ENCODE results near the gene RICTOR.
A peak's percentile ranks its signal among the peaks of the same experiment; 100 is the strongest.

The RICTOR gene

DNA sequence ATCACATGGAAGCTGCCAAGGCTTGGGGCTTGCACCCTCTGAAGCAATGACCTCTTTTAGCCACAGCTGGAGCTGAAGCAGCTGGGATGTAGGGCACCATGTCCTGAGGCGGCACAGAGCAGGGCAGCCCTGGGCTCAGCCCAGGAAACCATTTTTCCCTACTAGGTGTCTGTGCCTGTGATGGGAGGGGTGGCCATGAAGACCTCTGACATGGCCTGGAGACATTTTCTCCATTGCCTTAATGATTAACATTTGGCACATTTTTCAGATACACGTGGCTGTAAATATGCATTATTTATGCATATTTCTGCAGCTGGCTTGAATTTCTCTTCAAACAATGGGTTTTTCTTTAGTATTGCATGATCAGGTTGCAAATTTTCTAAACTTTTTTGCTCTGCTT lies 146.7 kb downstream of the RICTOR start:
- Histone ChIP-seq H3K9ac (ENCODE audit: low read length) (no peak overlapping the region), H2BK5ac (ENCODE audit: low read length) (no peak overlapping the region), H4K5ac (ENCODE audit: low read length) (no peak overlapping the region), H3K56ac (ENCODE audit: low read length) (no peak overlapping the region), H2BK120ac (ENCODE audit: low read depth, low read length) (no peak overlapping the region), H3K4ac (ENCODE audit: low read depth, low read length) (no peak overlapping the region), H3K4me1 (ENCODE audit: control insufficient read depth, low read depth, low read length) (no peaks in the 10 kb centered on the region), H3K27ac (ENCODE audit: low read depth, low read length) (no peak overlapping the region), H4K8ac (ENCODE audit: low read depth, low read length) (no peak overlapping the region), H3K23ac (ENCODE audit: low read length) (no peak overlapping the region), H2BK15ac (replicated peaks; ENCODE audit: low read depth) (no peak overlapping the region), H3K79me2 (ENCODE audit: control insufficient read depth, insufficient read depth, low read length) (no peaks in the 10 kb centered on the region), H3K18ac (ENCODE audit: low read length) (no peak overlapping the region), H2AK5ac (ENCODE audit: low read length) (no peak overlapping the region), H3K27me3 (ENCODE audit: insufficient read depth, low read length, poor library complexity) (no peaks in the 10 kb centered on the region), H3K79me1 (ENCODE audit: low read length) (no peaks in the 10 kb centered on the region), H3K4me3 (ENCODE audit: low read length) (no peak overlapping the region), H3K36me3 (ENCODE audit: control insufficient read depth, insufficient read depth, low read length) (no peaks in the 10 kb centered on the region), H3K4me2 (ENCODE audit: low read length) (no peak overlapping the region)
- DNase-seq = no peak
- WGBS (ENCODE audit: extremely low coverage, insufficient coverage, low lambda C conversion rate) = no CpG with 5 or more reads among the region's 2 CpGs

DNA sequence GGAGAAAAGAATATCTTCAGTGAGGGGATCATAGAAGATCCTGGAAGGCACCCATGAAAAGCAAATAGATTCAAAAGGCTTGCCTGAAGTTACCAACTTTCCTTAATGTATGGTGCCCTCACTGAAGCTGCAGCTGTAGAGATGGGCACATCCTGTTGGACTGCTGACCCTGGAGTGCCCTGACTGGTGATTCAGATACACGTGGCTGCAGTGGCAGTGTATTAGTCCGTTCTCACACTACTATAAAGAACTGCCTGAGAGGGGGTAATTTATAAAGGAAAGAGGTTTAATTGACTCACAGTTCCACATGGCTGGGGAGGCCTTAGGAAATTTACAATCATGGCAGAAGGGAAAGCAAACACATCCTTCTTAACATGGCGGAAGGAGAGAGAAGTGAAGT lies 148.1 kb downstream of the RICTOR start:
- H3K4me2 ChIP-seq (ENCODE audit: low read length) = no peak overlapping the region
- no CpG with 5 or more reads among the region's 3 CpGs for WGBS (ENCODE audit: extremely low coverage, insufficient coverage, low lambda C conversion rate)
- no peak overlapping the region for H2AK5ac ChIP-seq (ENCODE audit: low read length)
- no peak overlapping the region for H3K9ac ChIP-seq (ENCODE audit: low read length)
- no peak overlapping the region for H3K4me3 ChIP-seq (ENCODE audit: low read length)
- no peak overlapping the region for H3K56ac ChIP-seq (ENCODE audit: low read length)
- H3K4me1 ChIP-seq (ENCODE audit: control insufficient read depth, low read depth, low read length) = no peaks in the 10 kb centered on the region
- H3K27me3 ChIP-seq (ENCODE audit: insufficient read depth, low read length, poor library complexity) = no peaks in the 10 kb centered on the region
- H3K23ac ChIP-seq (ENCODE audit: low read length) = no peak overlapping the region
- H4K5ac ChIP-seq (ENCODE audit: low read length) = no peak overlapping the region
- H3K18ac ChIP-seq (ENCODE audit: low read length) = no peak overlapping the region
- DNase-seq = no peak
- H2BK5ac ChIP-seq (ENCODE audit: low read length) = no peak overlapping the region
- H3K79me1 ChIP-seq (ENCODE audit: low read length) = no peaks in the 10 kb centered on the region
- H3K36me3 ChIP-seq (ENCODE audit: control insufficient read depth, insufficient read depth, low read length) = no peaks in the 10 kb centered on the region
- no peak overlapping the region for H4K8ac ChIP-seq (ENCODE audit: low read depth, low read length)
- no peak overlapping the region for H3K27ac ChIP-seq (ENCODE audit: low read depth, low read length)
- H3K4ac ChIP-seq (ENCODE audit: low read depth, low read length) = no peak overlapping the region
- H2BK120ac ChIP-seq (ENCODE audit: low read depth, low read length) = no peak overlapping the region
- H3K79me2 ChIP-seq (ENCODE audit: control insufficient read depth, insufficient read depth, low read length) = no peaks in the 10 kb centered on the region
- no peak overlapping the region for H2BK15ac ChIP-seq (replicated peaks; ENCODE audit: low read depth)

DNA sequence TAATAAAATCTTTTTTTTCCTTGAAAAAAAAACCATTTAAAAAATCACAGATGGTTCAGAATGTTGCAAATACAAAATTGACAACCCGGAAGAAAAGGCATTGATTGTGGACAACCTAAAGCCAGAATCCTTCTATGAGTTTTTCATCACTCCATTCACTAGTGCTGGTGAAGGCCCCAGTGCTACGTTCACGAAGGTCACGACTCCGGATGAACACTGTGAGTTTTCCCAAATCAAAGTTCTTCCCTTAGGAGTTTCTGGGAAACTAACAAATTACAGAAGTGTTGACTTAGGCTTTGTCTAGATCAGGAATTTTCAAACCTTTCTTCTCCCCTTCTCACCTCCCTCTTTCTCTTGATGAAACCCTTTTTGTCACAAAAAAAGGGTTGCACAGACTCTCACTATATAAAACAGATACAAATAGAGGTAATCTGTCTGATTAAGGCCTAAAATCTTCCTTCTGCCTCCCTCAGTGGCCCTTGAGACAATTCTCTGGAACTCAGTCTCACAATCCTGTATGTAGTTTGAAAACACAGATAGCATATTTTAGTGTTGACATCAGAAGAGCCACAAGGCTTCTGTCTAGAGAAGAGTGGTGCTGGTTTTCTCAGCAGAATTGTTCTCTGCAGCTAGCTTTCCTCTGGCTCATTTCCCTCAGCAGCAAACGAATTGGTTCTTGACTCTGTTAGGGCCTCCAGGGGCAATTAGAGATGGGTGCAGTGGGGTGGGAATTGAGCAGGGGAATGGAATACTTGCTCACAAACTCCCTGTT lies 148.9 kb downstream of the RICTOR start:
- Histone ChIP-seq H3K4me3 (ENCODE audit: low read length) (no peak overlapping the region), H3K79me1 (ENCODE audit: low read length) (no peaks in the 10 kb centered on the region), H3K4ac (ENCODE audit: low read depth, low read length) (no peak overlapping the region), H4K5ac (ENCODE audit: low read length) (no peak overlapping the region), H3K23ac (ENCODE audit: low read length) (no peak overlapping the region), H3K4me1 (ENCODE audit: control insufficient read depth, low read depth, low read length) (no peaks in the 10 kb centered on the region), H3K36me3 (ENCODE audit: control insufficient read depth, insufficient read depth, low read length) (no peaks in the 10 kb centered on the region), H2BK120ac (ENCODE audit: low read depth, low read length) (no peak overlapping the region), H3K18ac (ENCODE audit: low read length) (no peak overlapping the region), H3K4me2 (ENCODE audit: low read length) (no peak overlapping the region), H4K8ac (ENCODE audit: low read depth, low read length) (no peak overlapping the region), H3K9ac (ENCODE audit: low read length) (no peak overlapping the region), H2BK5ac (ENCODE audit: low read length) (no peak overlapping the region), H3K79me2 (ENCODE audit: control insufficient read depth, insufficient read depth, low read length) (no peaks in the 10 kb centered on the region), H3K27me3 (ENCODE audit: insufficient read depth, low read length, poor library complexity) (no peaks in the 10 kb centered on the region), H3K56ac (ENCODE audit: low read length) (no peak overlapping the region), H2AK5ac (ENCODE audit: low read length) (no peak overlapping the region), H2BK15ac (replicated peaks; ENCODE audit: low read depth) (no peak overlapping the region), H3K27ac (ENCODE audit: low read depth, low read length) (no peak overlapping the region)
- no CpG with 5 or more reads among the region's 6 CpGs for WGBS (ENCODE audit: extremely low coverage, insufficient coverage, low lambda C conversion rate)
- DNase-seq = peak; percentile 66

DNA sequence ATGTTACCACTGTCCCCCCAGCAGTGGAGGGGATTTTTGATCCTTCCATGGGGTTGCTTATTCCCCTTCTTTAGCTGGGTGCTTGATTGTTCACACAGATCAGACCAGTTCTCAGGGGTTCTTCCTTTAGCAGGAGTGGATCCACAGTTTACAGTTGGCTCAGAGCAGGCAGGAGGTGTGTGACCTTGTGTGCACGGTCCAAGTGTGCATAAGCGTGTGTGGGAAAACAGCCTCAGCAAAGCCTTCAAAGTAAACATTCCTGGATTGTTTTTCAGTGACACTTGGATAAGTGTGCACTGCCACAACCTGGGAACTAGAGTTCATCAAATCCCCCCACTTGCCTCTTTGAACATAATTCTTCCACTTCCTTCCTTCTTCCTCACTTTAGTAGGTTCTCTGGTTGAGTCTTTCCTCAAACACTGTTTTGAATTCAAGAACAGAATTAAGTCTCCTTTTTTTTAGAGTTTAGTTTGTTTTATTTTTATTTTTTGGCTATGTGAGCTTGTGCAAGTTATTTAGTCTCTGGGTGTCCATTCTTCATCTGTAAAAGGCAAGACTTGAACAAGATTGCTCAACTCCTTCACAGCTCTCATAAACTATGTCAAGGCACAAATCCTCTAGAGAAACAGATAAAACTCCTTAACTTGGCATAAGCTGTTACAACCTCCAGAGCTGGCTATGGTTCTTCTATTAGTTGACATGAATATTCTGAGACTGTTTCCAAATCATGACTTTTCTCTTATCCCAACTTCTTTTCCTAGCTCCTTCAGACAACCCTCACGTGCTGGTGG lies 150.3 kb downstream of the RICTOR start:
- H3K18ac ChIP-seq (ENCODE audit: low read length) = no peak overlapping the region
- WGBS (ENCODE audit: extremely low coverage, insufficient coverage, low lambda C conversion rate) = no CpG with 5 or more reads among the region's 3 CpGs
- H3K79me1 ChIP-seq (ENCODE audit: low read length) = no peaks in the 10 kb centered on the region
- no peak overlapping the region for H2BK5ac ChIP-seq (ENCODE audit: low read length)
- H3K79me2 ChIP-seq (ENCODE audit: control insufficient read depth, insufficient read depth, low read length) = no peaks in the 10 kb centered on the region
- H3K9ac ChIP-seq (ENCODE audit: low read length) = no peak overlapping the region
- H3K23ac ChIP-seq (ENCODE audit: low read length) = no peak overlapping the region
- no peak for DNase-seq
- H3K4ac ChIP-seq (ENCODE audit: low read depth, low read length) = no peak overlapping the region
- H2AK5ac ChIP-seq (ENCODE audit: low read length) = no peak overlapping the region
- H3K56ac ChIP-seq (ENCODE audit: low read length) = no peak overlapping the region
- no peak overlapping the region for H4K8ac ChIP-seq (ENCODE audit: low read depth, low read length)
- no peaks in the 10 kb centered on the region for H3K36me3 ChIP-seq (ENCODE audit: control insufficient read depth, insufficient read depth, low read length)
- H3K27ac ChIP-seq (ENCODE audit: low read depth, low read length) = no peak overlapping the region
- H3K4me2 ChIP-seq (ENCODE audit: low read length) = no peak overlapping the region
- no peaks in the 10 kb centered on the region for H3K4me1 ChIP-seq (ENCODE audit: control insufficient read depth, low read depth, low read length)
- H3K27me3 ChIP-seq (ENCODE audit: insufficient read depth, low read length, poor library complexity) = no peaks in the 10 kb centered on the region
- H3K4me3 ChIP-seq (ENCODE audit: low read length) = no peak overlapping the region
- no peak overlapping the region for H2BK15ac ChIP-seq (replicated peaks; ENCODE audit: low read depth)
- H2BK120ac ChIP-seq (ENCODE audit: low read depth, low read length) = no peak overlapping the region
- no peak overlapping the region for H4K5ac ChIP-seq (ENCODE audit: low read length)

DNA sequence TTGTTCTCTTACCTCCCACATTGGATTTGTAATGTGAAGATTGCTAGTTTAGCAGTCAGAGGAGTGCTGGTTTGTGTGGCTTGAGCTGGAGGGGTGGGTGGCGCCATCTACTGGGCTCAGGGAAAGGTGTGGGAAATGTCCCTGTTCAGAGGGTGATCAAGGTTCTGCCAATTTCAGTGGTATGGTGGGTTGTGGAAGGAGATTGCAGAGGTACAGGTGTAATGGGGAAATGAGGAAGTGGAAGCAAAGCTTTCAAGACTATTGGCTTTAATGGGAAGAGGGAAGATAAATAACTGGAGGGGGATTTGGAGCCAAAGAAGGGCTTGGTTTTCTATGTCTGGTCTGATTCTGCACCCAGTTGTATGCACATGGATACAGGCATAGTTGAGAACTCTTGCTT lies 152.0 kb downstream of the RICTOR start:
- no peak overlapping the region for H3K56ac ChIP-seq (ENCODE audit: low read length)
- peak; percentile 59 for DNase-seq
- no peak overlapping the region for H4K8ac ChIP-seq (ENCODE audit: low read depth, low read length)
- no peak overlapping the region for H2BK15ac ChIP-seq (replicated peaks; ENCODE audit: low read depth)
- no peaks in the 10 kb centered on the region for H3K79me1 ChIP-seq (ENCODE audit: low read length)
- H2AK5ac ChIP-seq (ENCODE audit: low read length) = no peak overlapping the region
- H3K4ac ChIP-seq (ENCODE audit: low read depth, low read length) = no peak overlapping the region
- no peak overlapping the region for H2BK120ac ChIP-seq (ENCODE audit: low read depth, low read length)
- H3K4me3 ChIP-seq (ENCODE audit: low read length) = no peak overlapping the region
- no CpG with 5 or more reads among the region's 1 CpG for WGBS (ENCODE audit: extremely low coverage, insufficient coverage, low lambda C conversion rate)
- H3K4me2 ChIP-seq (ENCODE audit: low read length) = no peak overlapping the region
- H3K18ac ChIP-seq (ENCODE audit: low read length) = no peak overlapping the region
- H3K36me3 ChIP-seq (ENCODE audit: control insufficient read depth, insufficient read depth, low read length) = no peaks in the 10 kb centered on the region
- no peak overlapping the region for H3K23ac ChIP-seq (ENCODE audit: low read length)
- no peaks in the 10 kb centered on the region for H3K4me1 ChIP-seq (ENCODE audit: control insufficient read depth, low read depth, low read length)
- no peak overlapping the region for H4K5ac ChIP-seq (ENCODE audit: low read length)
- H3K79me2 ChIP-seq (ENCODE audit: control insufficient read depth, insufficient read depth, low read length) = no peaks in the 10 kb centered on the region
- H3K27ac ChIP-seq (ENCODE audit: low read depth, low read length) = no peak overlapping the region
- H3K27me3 ChIP-seq (ENCODE audit: insufficient read depth, low read length, poor library complexity) = no peaks in the 10 kb centered on the region
- no peak overlapping the region for H3K9ac ChIP-seq (ENCODE audit: low read length)
- no peak overlapping the region for H2BK5ac ChIP-seq (ENCODE audit: low read length)

All from mesendoderm (in vitro differentiated cells).